Lower leg skin (tissue), 3 donors: ENCODE measurements around the gene DSCAML1.

Source experiments
- CTCF ChIP-seq, 3 donors: fragments of 450-650 bp; IDR thresholded peaks; one replicate each; pipeline ENCODE4 v1.5.1; 2016; ENCODE audit warnings: antibody characterized with exemption in 3 of 3, mild to moderate bottlenecking in 3 of 3, moderate library complexity in 2 of 3
- POLR2A ChIP-seq, 2 donors: fragments of 450-650 bp; IDR thresholded peaks; one replicate each; pipeline ENCODE4 v1.6.1; 2016 to 2017; ENCODE audit warnings: antibody characterized with exemption in 2 of 2, mild to moderate bottlenecking in 1 of 2, moderate library complexity in 1 of 2

- TF ChIP-seq CTCF (IDR thresholded peaks at IDR 0.05) (no peak), POLR2A (IDR thresholded peaks at IDR 0.05) (no peak)
These were observed 276.1 kb downstream of the DSCAML1 start for GRCh38 chr11:117520966-117521365.
